Uterus (tissue), 2 donors: Measurements from ENCODE around the gene CEP131.

Experiments used
- CTCF ChIP-seq, 4 experiments: fragments of 200-600 bp in 2 of 4; fragments of 450-650 bp in 2 of 4; sonication (generic) in 2 of 4; IDR thresholded peaks; one replicate each; pipeline ENCODE4 v1.5.1; 2016 to 2019; ENCODE audit warnings: antibody characterized with exemption in 4 of 4, mild to moderate bottlenecking in 2 of 4, moderate library complexity in 1 of 4
- POLR2A ChIP-seq, 2 donors: fragments of 450-650 bp; IDR thresholded peaks; one replicate each; pipeline ENCODE4 v1.6.1; 2016; ENCODE audit warnings: antibody characterized with exemption in 2 of 2, mild to moderate bottlenecking in 1 of 2, moderate library complexity in 1 of 2

GRCh38 chr17:81176666-81177065 lies 46.1 kb downstream of the CEP131 start:
- TF ChIP-seq CTCF (IDR thresholded peaks at IDR 0.05): no peak
- no peak for TF ChIP-seq POLR2A (IDR thresholded peaks at IDR 0.05)
